ENCODE measurements around the gene SMCO2.
"Not testable (repeated sequence)": the region's sequence is repeated elsewhere in the genome, so short reads cannot be mapped to it uniquely, and the experiment has no call there.

Gene SMCO2

DNA sequence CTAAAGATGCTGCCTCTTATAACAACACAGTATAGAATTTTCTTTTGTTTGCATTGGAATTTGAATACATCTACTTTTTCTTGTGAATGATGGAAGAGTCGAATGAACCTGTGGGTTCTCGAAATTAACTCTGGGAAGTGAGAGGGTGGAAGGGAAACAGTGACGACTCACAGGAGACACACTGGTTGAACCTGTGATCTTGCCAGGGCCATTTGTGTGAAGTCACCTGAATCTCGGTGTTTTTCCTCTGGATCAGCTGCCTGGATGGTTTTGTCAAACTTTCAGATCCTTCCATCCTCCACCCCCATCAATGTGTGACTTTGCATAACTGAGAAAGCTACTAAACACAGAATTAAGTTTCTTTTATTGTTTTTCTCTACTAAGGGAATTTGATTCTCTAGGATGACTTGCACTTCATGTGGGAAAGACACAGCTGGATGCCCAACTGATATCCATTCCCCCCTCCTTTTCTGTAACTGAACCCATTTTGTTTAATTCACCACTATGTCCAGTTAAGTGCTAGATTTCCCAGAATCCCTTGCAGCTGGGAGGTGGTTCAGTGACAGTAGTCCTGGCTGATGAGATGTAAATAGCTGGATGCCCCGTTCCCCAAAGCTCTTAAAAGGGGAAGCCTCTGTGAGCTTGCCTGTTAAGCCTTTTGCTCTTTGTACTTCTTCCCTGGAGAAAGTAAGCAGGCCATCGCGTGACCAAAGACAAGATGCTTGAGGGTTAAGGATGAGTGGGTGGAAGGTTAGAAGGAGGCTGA is 83.8 kb downstream of the SMCO2 start:
- no peaks in the 10 kb centered on the region for H3K36me3 ChIP-seq (ENCODE audit: control insufficient read depth, insufficient read depth, low read length, severe bottlenecking)
- no peak for DNase-seq (ENCODE audit: low read depth)
- H3K4me1 ChIP-seq (ENCODE audit: control insufficient read depth, insufficient read depth, low read length) = peaks cover 23% of the 10 kb centered on the region
- H3K4me3 ChIP-seq (ENCODE audit: low read length) = no peak overlapping the region
- H3K27me3 ChIP-seq (replicated peaks; ENCODE audit: control insufficient read depth, insufficient read depth, low read length) = no peaks in the 10 kb centered on the region
- H3K9ac ChIP-seq (ENCODE audit: low read length) = no peak overlapping the region
- no peaks in the 10 kb centered on the region for H3K9me3 ChIP-seq (ENCODE audit: control insufficient read depth, low read length)

DNA sequence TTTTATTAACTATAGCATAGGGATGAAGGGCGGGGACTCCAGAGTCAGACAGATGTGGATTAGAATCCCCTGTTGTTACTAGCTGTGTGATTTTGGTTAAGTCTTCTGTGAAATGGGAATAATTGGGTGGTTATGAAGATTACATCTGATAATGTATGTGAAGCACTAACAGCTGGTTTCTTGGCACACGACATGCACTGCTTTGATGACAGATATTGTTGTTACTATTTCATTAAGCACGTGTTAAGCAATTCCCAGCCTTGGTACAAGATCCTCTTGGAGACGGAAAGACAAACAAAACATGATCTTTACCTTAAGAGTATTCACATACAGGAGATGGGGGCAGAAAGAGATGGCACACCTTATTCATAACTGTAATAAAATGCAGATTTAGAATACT is 85.4 kb downstream of the SMCO2 start:
- H3K9me3 ChIP-seq (ENCODE audit: control insufficient read depth, low read length) = no peaks in the 10 kb centered on the region
- DNase-seq (ENCODE audit: low read depth) = no peak
- H3K27me3 ChIP-seq (replicated peaks; ENCODE audit: control insufficient read depth, insufficient read depth, low read length) = no peaks in the 10 kb centered on the region
- H3K4me3 ChIP-seq (ENCODE audit: low read length) = no peak overlapping the region
- H3K9ac ChIP-seq (ENCODE audit: low read length) = no peak overlapping the region
- no peaks in the 10 kb centered on the region for H3K36me3 ChIP-seq (ENCODE audit: control insufficient read depth, insufficient read depth, low read length, severe bottlenecking)
- H3K4me1 ChIP-seq (ENCODE audit: control insufficient read depth, insufficient read depth, low read length) = peaks cover 16% of the 10 kb centered on the region

DNA sequence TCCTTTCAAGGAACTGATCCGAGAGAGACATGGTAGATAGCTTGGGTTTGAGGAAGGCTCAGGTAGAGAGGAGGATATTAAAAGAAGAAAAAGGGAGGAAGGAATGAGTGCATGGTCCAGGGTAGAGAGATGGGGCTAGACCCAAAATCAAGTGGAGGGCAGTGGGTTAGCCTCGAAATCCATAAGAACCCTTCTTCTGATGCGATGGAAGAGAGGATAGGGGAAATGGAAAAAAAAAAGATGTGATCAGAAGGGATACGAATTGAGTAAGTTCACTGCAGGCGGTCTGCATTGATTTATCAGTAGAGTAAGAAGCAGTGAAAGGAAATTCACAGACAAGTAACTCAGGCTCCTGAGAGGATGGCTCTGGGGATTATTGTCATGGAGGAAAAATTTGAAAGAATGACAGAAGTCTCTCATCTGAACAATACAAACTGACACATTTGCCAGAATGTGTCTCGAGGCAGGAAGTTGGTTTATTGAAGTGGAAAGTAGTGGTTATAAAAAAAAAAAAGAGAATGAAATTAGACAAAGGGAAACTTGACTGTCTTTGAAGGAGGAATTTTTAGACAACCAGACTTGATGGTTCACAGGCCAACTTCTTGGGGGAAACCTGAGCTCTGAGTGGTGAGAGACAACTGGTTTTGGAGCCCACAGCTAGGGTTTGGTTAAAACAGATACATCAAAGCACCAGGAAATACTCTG is 87.7 kb downstream of the SMCO2 start:
- no peak overlapping the region for H3K9ac ChIP-seq (ENCODE audit: low read length)
- no peak for DNase-seq (ENCODE audit: low read depth)
- H3K9me3 ChIP-seq (ENCODE audit: control insufficient read depth, low read length) = no peaks in the 10 kb centered on the region
- no peak overlapping the region for H3K4me3 ChIP-seq (ENCODE audit: low read length)
- H3K4me1 ChIP-seq (ENCODE audit: control insufficient read depth, insufficient read depth, low read length) = peaks cover 32% of the 10 kb centered on the region
- H3K36me3 ChIP-seq (ENCODE audit: control insufficient read depth, insufficient read depth, low read length, severe bottlenecking) = no peaks in the 10 kb centered on the region
- H3K27me3 ChIP-seq (replicated peaks; ENCODE audit: control insufficient read depth, insufficient read depth, low read length) = no peaks in the 10 kb centered on the region

DNA sequence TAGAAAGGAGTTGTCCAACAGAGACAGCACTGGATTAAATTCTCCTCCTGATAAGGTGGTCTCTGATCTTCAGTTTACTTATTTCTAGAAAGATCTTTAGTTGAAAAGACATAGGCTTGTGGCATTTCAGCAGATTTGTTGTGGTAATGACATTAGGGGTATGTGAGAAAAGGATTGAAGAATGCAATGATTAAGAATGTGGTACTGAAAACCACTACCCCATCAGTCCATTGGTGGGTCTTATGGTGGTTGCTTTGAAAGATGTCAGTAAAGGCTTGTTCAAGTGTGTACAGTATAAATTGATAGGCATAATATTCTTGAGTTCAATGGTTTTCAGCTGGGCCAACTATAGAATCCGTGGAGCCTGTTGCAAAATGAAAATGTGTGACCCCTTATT is 88.2 kb downstream of the SMCO2 start:
- Histone ChIP-seq H3K4me1 (ENCODE audit: control insufficient read depth, insufficient read depth, low read length) (peaks cover 34% of the 10 kb centered on the region), H3K9ac (ENCODE audit: low read length) (no peak overlapping the region), H3K27me3 (replicated peaks; ENCODE audit: control insufficient read depth, insufficient read depth, low read length) (no peaks in the 10 kb centered on the region), H3K4me3 (ENCODE audit: low read length) (no peak overlapping the region), H3K9me3 (ENCODE audit: control insufficient read depth, low read length) (no peaks in the 10 kb centered on the region), H3K36me3 (ENCODE audit: control insufficient read depth, insufficient read depth, low read length, severe bottlenecking) (no peaks in the 10 kb centered on the region)
- DNase-seq (ENCODE audit: low read depth) = no peak

DNA sequence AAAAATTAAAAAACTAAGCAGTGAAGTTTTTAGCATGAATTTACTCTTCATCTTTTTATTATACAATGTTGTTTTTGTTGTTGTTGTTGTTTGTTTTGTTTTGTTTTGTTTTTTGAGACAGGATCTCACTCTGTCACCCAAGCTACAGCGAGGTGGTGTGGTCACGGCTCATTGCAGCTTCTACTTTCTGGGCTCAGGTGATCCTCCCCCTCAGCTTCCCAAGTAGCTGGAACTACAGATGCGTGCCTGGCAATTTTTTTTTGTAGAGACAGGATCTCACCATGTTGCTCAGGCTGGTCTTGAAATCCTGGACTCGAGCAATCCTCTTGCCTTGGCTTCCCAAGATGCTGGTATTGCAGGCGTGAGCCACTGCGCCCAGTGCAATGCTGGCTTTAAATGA is 88.8 kb downstream of the SMCO2 start:
- H3K4me1 ChIP-seq (ENCODE audit: control insufficient read depth, insufficient read depth, low read length) = peaks cover 34% of the 10 kb centered on the region
- H3K36me3 ChIP-seq (ENCODE audit: control insufficient read depth, insufficient read depth, low read length, severe bottlenecking) = no peaks in the 10 kb centered on the region
- no peaks in the 10 kb centered on the region for H3K27me3 ChIP-seq (replicated peaks; ENCODE audit: control insufficient read depth, insufficient read depth, low read length)
- no peaks in the 10 kb centered on the region for H3K9me3 ChIP-seq (ENCODE audit: control insufficient read depth, low read length)
- H3K4me3 ChIP-seq (ENCODE audit: low read length) = no peak overlapping the region
- no peak overlapping the region for H3K9ac ChIP-seq (ENCODE audit: low read length)
- no peak for DNase-seq (ENCODE audit: low read depth)

DNA sequence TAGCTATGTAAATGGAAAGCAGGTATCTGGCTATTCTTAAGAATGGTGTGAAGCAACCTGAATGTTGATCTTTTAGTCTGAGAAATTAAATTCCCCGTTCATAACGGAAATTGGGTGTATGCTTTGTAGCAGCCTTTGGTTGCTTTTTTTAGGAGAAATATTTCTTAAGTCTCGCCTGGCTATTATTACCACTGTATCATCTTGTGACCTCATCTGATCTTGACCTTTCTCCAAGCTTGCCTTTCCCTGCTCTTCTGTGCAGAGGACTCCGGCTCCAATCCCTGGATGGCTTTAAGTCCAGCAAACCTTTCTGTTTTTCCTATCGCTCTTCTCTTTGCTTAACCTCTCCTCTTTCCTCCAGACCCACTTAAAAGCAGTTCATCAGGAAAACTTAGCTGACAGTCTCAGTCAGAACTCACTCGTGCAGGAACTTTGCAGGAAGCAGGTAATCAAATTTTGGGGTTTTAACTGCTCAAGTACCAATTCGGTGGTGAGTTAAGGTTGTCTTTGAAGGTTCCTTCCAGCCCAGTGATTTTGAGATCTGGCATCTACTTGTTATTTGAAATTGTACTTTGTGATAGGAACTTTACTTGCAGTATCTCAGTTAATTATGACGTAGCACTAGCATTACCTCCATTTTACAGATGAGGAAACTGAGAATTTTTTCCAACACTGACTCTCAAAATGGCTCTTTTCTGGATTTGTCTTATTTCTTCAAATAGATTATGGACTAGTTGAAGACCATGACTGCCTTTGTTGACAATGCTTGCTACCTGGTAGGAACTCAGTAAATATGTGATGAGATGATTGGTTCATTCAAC is 91.5 kb downstream of the SMCO2 start:
- Histone ChIP-seq H3K9ac (ENCODE audit: low read length) (peak overlapping the region; percentile 22), H3K36me3 (ENCODE audit: control insufficient read depth, insufficient read depth, low read length, severe bottlenecking) (no peaks in the 10 kb centered on the region), H3K4me3 (ENCODE audit: low read length) (peak overlapping the region; percentile 42), H3K9me3 (ENCODE audit: control insufficient read depth, low read length) (no peaks in the 10 kb centered on the region), H3K4me1 (ENCODE audit: control insufficient read depth, insufficient read depth, low read length) (peaks cover 27% of the 10 kb centered on the region), H3K27me3 (replicated peaks; ENCODE audit: control insufficient read depth, insufficient read depth, low read length) (no peaks in the 10 kb centered on the region)
- DNase-seq (ENCODE audit: low read depth) = no peak

DNA sequence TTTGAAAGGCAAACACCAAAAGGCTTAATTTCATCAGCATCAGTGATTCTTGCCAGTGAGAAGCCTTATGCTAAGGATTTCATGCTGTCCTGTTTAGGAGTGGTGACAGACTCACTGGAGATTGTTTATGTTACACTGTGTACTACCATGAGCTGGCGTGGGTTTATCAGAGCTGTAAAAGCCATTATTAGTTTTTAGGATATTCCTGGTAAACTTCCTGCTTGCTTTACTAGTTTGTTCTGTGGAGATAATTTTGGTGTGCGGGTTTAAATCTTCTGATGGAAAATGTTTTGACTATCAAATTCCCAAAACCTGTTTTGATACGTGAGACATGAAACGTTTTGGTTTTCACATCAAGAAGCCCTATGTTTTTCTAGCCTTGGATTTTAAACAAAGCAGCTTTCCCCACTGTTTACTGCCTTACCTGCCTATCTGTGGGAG is 92.7 kb downstream of the SMCO2 start:
- no peaks in the 10 kb centered on the region for H3K27me3 ChIP-seq (replicated peaks; ENCODE audit: control insufficient read depth, insufficient read depth, low read length)
- no peaks in the 10 kb centered on the region for H3K9me3 ChIP-seq (ENCODE audit: control insufficient read depth, low read length)
- no peaks in the 10 kb centered on the region for H3K36me3 ChIP-seq (ENCODE audit: control insufficient read depth, insufficient read depth, low read length, severe bottlenecking)
- H3K4me3 ChIP-seq (ENCODE audit: low read length) = no peak overlapping the region
- no peak overlapping the region for H3K9ac ChIP-seq (ENCODE audit: low read length)
- DNase-seq (ENCODE audit: low read depth) = peak; percentile 61
- peaks cover 27% of the 10 kb centered on the region for H3K4me1 ChIP-seq (ENCODE audit: control insufficient read depth, insufficient read depth, low read length)

DNA sequence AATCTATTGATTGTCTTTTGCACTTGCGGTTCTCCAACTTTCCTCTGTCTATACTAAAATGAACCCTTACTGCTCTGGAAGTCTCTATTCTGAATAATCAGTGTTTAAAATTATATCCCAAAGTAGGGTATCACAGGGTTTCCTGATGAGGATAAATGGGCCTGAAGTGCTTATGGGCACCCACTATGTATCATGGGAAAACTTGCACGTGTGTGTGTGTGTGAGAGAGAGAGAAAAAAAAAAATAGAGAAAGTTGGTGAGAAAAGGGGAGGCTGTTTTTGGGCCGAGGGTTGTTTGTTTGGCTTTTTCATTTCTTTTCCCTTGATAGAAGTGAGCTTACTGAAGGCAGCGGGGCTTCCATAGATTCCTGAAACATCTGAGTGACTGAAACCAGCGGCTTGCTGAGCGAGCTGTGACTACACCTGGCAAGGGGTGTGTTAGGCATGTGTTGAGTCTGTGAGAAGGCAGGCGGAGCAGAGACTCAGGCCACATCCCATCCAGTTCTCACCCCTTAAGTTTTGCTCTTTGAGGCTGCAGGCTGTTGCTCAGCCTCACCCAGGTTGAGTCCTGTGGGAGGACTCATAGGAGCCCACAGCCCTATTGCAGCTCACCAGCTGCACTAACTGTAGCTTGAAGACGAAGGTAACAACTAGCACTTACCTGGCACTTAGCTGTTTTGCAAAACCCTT is 94.6 kb downstream of the SMCO2 start:
- DNase-seq (ENCODE audit: low read depth) = no peak
- Histone ChIP-seq H3K27me3 (replicated peaks; ENCODE audit: control insufficient read depth, insufficient read depth, low read length) (no peaks in the 10 kb centered on the region), H3K4me1 (ENCODE audit: control insufficient read depth, insufficient read depth, low read length) (peaks cover 23% of the 10 kb centered on the region), H3K9me3 (ENCODE audit: control insufficient read depth, low read length) (no peaks in the 10 kb centered on the region), H3K9ac (ENCODE audit: low read length) (no peak overlapping the region), H3K36me3 (ENCODE audit: control insufficient read depth, insufficient read depth, low read length, severe bottlenecking) (no peaks in the 10 kb centered on the region), H3K4me3 (ENCODE audit: low read length) (no peak overlapping the region)

DNA sequence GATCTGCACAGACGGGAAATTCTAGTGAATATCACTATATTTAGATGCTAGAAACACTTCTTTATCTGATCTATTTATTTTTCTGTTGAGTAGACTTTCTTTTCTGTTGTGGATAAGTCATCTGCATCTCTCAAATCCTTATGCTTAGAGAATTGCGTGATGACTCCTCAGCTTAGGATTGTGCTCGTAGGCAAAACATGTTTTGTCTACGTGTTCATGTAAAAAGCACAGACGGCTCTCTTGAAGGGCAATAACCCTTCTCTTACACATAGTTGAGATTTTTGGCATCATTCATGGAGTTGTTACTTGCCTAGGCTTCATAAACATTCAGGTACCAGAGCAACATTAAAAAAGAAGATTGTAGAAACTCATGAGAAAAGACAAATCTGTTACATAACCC is 96.1 kb downstream of the SMCO2 start:
- peaks cover 19% of the 10 kb centered on the region for H3K4me1 ChIP-seq (ENCODE audit: control insufficient read depth, insufficient read depth, low read length)
- peak; percentile 91 for DNase-seq (ENCODE audit: low read depth)
- H3K36me3 ChIP-seq (ENCODE audit: control insufficient read depth, insufficient read depth, low read length, severe bottlenecking) = no peaks in the 10 kb centered on the region
- H3K4me3 ChIP-seq (ENCODE audit: low read length) = no peak overlapping the region
- H3K27me3 ChIP-seq (replicated peaks; ENCODE audit: control insufficient read depth, insufficient read depth, low read length) = no peaks in the 10 kb centered on the region
- H3K9ac ChIP-seq (ENCODE audit: low read length) = no peak overlapping the region
- H3K9me3 ChIP-seq (ENCODE audit: control insufficient read depth, low read length) = no peaks in the 10 kb centered on the region

DNA sequence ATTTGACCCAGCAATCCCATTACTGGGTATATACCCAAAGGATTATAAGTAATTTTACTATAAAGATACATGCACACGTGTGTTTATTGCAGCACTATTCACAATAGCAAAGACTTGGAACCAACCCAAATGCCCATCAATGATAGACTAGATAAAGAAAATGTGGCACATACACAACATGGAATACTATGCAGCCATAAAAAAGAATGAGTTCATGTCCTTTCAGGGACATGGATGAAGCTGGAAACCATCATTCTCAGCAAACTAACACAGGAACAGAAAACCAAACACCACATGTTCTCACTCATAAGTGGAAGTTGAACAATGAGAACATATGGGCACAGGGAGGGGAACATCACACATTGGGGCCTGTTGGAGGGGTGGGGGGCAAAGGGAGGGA is 98.3 kb downstream of the SMCO2 start:
- not testable (repeated sequence) for H3K36me3 ChIP-seq (ENCODE audit: control insufficient read depth, insufficient read depth, low read length, severe bottlenecking); H3K27me3 ChIP-seq (replicated peaks; ENCODE audit: control insufficient read depth, insufficient read depth, low read length); H3K9ac ChIP-seq (ENCODE audit: low read length); DNase-seq (ENCODE audit: low read depth); H3K4me3 ChIP-seq (ENCODE audit: low read length); H3K9me3 ChIP-seq (ENCODE audit: control insufficient read depth, low read length)
- peaks cover 17% of the 10 kb centered on the region for H3K4me1 ChIP-seq (ENCODE audit: control insufficient read depth, insufficient read depth, low read length)

DNA sequence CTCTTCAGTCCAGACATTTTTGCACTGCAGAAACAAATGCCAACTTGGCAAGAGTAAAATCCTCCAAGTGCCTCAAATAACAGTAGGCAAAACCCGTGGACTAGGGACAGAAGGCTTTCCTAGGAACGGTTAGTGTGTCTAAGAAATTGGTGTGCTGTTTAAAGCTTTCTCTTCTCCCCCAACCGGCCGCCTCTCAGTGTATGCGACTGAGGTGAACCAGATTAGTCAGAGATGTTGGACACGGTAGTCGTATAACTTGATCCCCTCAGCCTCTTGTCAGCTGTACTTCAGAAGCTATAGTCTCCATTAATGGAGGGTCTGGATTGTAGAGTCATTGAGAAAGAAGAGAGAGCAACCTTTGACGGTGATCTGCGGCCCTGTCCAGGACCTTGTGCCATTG is 99.1 kb downstream of the SMCO2 start:
- H3K4me1 ChIP-seq (ENCODE audit: control insufficient read depth, insufficient read depth, low read length) = peaks cover 25% of the 10 kb centered on the region
- H3K9me3 ChIP-seq (ENCODE audit: control insufficient read depth, low read length) = no peaks in the 10 kb centered on the region
- no peak for DNase-seq (ENCODE audit: low read depth)
- H3K9ac ChIP-seq (ENCODE audit: low read length) = no peak overlapping the region
- no peaks in the 10 kb centered on the region for H3K27me3 ChIP-seq (replicated peaks; ENCODE audit: control insufficient read depth, insufficient read depth, low read length)
- no peak overlapping the region for H3K4me3 ChIP-seq (ENCODE audit: low read length)
- H3K36me3 ChIP-seq (ENCODE audit: control insufficient read depth, insufficient read depth, low read length, severe bottlenecking) = no peaks in the 10 kb centered on the region

Measured in adipocyte (in vitro differentiated cells).